ENCODE data around the gene PDLIM1. TPM values are rescaled to one million over a fixed set of nuclear protein-coding genes. Genes with fewer than 3 reads are reported as not detected.

Gene PDLIM1
- polyA plus RNA-seq, 1 of the 3 experiments (the other 2 are of a cell fraction): 97.2 TPM

DNA sequence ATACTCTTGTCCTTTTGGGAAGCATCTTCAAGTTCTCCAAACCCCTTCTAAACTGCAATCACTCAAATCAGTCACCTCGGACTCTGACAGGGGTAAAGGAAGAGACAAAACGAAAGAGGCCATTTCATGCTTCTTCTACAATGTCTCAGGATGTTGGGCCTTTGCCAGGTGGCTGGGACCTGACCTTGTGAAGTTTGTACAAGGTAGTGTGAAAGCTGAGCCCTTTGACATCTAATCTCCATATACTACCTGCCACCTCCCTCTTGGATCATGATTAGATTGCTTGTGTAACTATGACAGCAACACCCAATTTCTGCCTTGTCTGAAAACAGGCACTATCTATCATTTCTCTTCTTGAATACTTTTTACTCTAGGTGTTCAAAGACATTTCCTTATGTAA lies 35.1 kb upstream of the PDLIM1 start:
- no peaks in the 10 kb centered on the region for H3F3A ChIP-seq (replicated peaks; ENCODE audit: insufficient read depth)
- TF ChIP-seq, protein P1, sequence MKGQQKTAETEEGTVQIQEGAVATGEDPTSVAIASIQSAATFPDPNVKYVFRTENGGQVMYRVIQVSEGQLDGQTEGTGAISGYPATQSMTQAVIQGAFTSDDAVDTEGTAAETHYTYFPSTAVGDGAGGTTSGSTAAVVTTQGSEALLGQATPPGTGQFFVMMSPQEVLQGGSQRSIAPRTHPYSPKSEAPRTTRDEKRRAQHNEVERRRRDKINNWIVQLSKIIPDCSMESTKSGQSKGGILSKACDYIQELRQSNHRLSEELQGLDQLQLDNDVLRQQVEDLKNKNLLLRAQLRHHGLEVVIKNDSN (IDR thresholded peaks at IDR 0.05; ENCODE audit: borderline replicate concordance, low read depth): no peak
- TF ChIP-seq NFIC (IDR thresholded peaks at IDR 0.05; ENCODE audit: borderline replicate concordance) (no peak), EP300 (IDR thresholded peaks at IDR 0.05; ENCODE audit: borderline replicate concordance in 1 of 2, low read depth in 1 of 2, low read length in 1 of 2) (no peak), RFX5 (IDR thresholded peaks at IDR 0.05; ENCODE audit: low read length) (no peak), POLR2AphosphoS5 (IDR thresholded peaks at IDR 0.05; ENCODE audit: low read depth, low read length) (no peak), GATA2 (CRISPR knock-in tag; IDR thresholded peaks at IDR 0.05) (no peak), ELF1 (IDR thresholded peaks at IDR 0.05) (no peak), RXRA (IDR thresholded peaks at IDR 0.05; ENCODE audit: borderline replicate concordance, low read depth) (no peak), CHD2 (IDR thresholded peaks at IDR 0.05; ENCODE audit: low read length, partially characterized antibody) (no peak), IRF3 (IDR thresholded peaks at IDR 0.05; ENCODE audit: low read depth, low read length) (no peak), MXI1 (IDR thresholded peaks at IDR 0.05; ENCODE audit: low read depth, low read length) (no peak), EZH2phosphoT487 (IDR thresholded peaks at IDR 0.05; ENCODE audit: borderline replicate concordance, low read depth) (no peak), TCF12 (IDR thresholded peaks at IDR 0.05) (no peak), FOXM1 (IDR thresholded peaks at IDR 0.05; ENCODE audit: low read depth) (no peak)
- TF ChIP-seq, protein P2, sequence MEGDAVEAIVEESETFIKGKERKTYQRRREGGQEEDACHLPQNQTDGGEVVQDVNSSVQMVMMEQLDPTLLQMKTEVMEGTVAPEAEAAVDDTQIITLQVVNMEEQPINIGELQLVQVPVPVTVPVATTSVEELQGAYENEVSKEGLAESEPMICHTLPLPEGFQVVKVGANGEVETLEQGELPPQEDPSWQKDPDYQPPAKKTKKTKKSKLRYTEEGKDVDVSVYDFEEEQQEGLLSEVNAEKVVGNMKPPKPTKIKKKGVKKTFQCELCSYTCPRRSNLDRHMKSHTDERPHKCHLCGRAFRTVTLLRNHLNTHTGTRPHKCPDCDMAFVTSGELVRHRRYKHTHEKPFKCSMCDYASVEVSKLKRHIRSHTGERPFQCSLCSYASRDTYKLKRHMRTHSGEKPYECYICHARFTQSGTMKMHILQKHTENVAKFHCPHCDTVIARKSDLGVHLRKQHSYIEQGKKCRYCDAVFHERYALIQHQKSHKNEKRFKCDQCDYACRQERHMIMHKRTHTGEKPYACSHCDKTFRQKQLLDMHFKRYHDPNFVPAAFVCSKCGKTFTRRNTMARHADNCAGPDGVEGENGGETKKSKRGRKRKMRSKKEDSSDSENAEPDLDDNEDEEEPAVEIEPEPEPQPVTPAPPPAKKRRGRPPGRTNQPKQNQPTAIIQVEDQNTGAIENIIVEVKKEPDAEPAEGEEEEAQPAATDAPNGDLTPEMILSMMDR (IDR thresholded peaks at IDR 0.05): no peak
- TF ChIP-seq, protein P3, sequence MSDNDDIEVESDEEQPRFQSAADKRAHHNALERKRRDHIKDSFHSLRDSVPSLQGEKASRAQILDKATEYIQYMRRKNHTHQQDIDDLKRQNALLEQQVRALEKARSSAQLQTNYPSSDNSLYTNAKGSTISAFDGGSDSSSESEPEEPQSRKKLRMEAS (IDR thresholded peaks at IDR 0.05; ENCODE audit: low read depth): no peak
- TF ChIP-seq, protein P4, sequence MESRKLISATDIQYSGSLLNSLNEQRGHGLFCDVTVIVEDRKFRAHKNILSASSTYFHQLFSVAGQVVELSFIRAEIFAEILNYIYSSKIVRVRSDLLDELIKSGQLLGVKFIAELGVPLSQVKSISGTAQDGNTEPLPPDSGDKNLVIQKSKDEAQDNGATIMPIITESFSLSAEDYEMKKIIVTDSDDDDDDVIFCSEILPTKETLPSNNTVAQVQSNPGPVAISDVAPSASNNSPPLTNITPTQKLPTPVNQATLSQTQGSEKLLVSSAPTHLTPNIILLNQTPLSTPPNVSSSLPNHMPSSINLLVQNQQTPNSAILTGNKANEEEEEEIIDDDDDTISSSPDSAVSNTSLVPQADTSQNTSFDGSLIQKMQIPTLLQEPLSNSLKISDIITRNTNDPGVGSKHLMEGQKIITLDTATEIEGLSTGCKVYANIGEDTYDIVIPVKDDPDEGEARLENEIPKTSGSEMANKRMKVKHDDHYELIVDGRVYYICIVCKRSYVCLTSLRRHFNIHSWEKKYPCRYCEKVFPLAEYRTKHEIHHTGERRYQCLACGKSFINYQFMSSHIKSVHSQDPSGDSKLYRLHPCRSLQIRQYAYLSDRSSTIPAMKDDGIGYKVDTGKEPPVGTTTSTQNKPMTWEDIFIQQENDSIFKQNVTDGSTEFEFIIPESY (IDR thresholded peaks at IDR 0.05; ENCODE audit: borderline replicate concordance, low read depth): no peak
- no peak overlapping the region for H3K9ac ChIP-seq
- no peak overlapping the region for H3K27ac ChIP-seq (ENCODE audit: low read depth in 2 of 2, low read length in 1 of 2)
- no peaks in the 10 kb centered on the region for H4K20me1 ChIP-seq (ENCODE audit: insufficient read depth)
- H3K4me2 ChIP-seq: no peak overlapping the region
- ChIA-PET POLR2A (no interaction called here), CTCF (interaction anchor here (0.9 to 1.4 kb wide), 4 partner anchors 10 to 79 kb away, joined by 3 to 4 read pairs (median 3); no protein-coding TSS in a partner anchor)
- H3K4me3 ChIP-seq (ENCODE audit: low read depth in 2 of 2, low read length in 1 of 2): no peak overlapping the region
- no peak for DNase-seq
- no peaks in the 10 kb centered on the region for H3K9me3 ChIP-seq
- no peaks in the 10 kb centered on the region for H3K9me2 ChIP-seq
- H3K27me3 ChIP-seq (ENCODE audit: insufficient read depth): no peaks in the 10 kb centered on the region
- peaks cover 0 to 10% of the 10 kb centered on the region in 2 experiments; a peak in 2 of 4 replicates for H3K4me1 ChIP-seq (ENCODE audit: control insufficient read depth in 1 of 2, insufficient read depth in 2 of 2, low read depth in 1 of 2, low read length in 1 of 2)
- H3K79me2 ChIP-seq (ENCODE audit: insufficient read depth): no peaks in the 10 kb centered on the region
- 62% methylated on average over 2 of the region's 2 CpGs for WGBS (ENCODE audit: low lambda C conversion rate)
- no peak overlapping the region for H2AFZ ChIP-seq (ENCODE audit: low read depth)
- no peaks in the 10 kb centered on the region for H3K36me3 ChIP-seq (replicated peaks in 1 of 2; ENCODE audit: control insufficient read depth in 1 of 2, insufficient read depth in 2 of 2, low read length in 1 of 2)

Measured in SK-N-SH (cell line).